GM23338 (cell line): ENCODE measurements around the gene PGAP3. TPM values are rescaled to one million over a fixed set of nuclear protein-coding genes. Genes with fewer than 3 reads are reported as not detected.

Experiments used
- ATAC-seq: fragments of 200-7000 bp; cut with Tn5 transposase; 3 replicates; pipeline ENCODE4 v1.9.1; 2020
- DNase-seq: peaks from one replicate; pipeline ENCODE4 v3.0.0-alpha.2; 2015; ENCODE audit warnings: low spot score
- H2AFZ ChIP-seq: fragments of 200-600 bp; sonication (generic); 2 replicates; pipeline ENCODE4 v1.8.0; 2016; ENCODE audit warnings: antibody characterized with exemption, mild to moderate bottlenecking, moderate library complexity
- H3F3A ChIP-seq: fragments of 200-600 bp; sonication (generic); replicated peaks from 2 replicates; pipeline ENCODE4 v1.8.0; 2017; ENCODE audit warnings: antibody characterized with exemption, mixed run types, low read depth
- H3K27ac ChIP-seq: fragments of 200-600 bp; sonication (generic); 2 replicates; pipeline ENCODE4 v1.6.1; 2016; ENCODE audit warnings: low read depth
- H3K27me3 ChIP-seq: fragments of 200-600 bp; sonication (generic); 2 replicates; pipeline ENCODE4 v1.8.0; 2016; ENCODE audit warnings: mild to moderate bottlenecking, mixed run types, moderate library complexity; ENCODE audit not compliant: insufficient read depth
- H3K36me3 ChIP-seq: fragments of 200-600 bp; sonication (generic); 2 replicates; pipeline ENCODE4 v1.8.0; 2016; ENCODE audit warnings: mild to moderate bottlenecking; ENCODE audit not compliant: insufficient read depth
- H3K4me1 ChIP-seq: fragments of 200-600 bp; sonication (generic); 2 replicates; pipeline ENCODE4 v1.8.0; 2016; ENCODE audit warnings: mild to moderate bottlenecking, moderate library complexity; ENCODE audit not compliant: insufficient read depth
- H3K4me2 ChIP-seq: fragments of 200-600 bp; sonication (generic); 2 replicates; pipeline ENCODE4 v1.7.1; 2017; ENCODE audit warnings: mixed run types
- H3K4me3 ChIP-seq: fragments of 200-600 bp; sonication (generic); 2 replicates; pipeline ENCODE4 v1.6.1; 2016; ENCODE audit warnings: mixed run types
- H3K79me2 ChIP-seq: fragments of 200-600 bp; sonication (generic); replicated peaks from 2 replicates; pipeline ENCODE4 v1.8.0; 2017; ENCODE audit warnings: mild to moderate bottlenecking; ENCODE audit not compliant: insufficient read depth
- H3K9me2 ChIP-seq: fragments of 200-600 bp; sonication (generic); 2 replicates; pipeline ENCODE4 v1.8.0; 2017; ENCODE audit not compliant: insufficient read depth
- H4K20me1 ChIP-seq: fragments of 200-600 bp; sonication (generic); replicated peaks from 2 replicates; pipeline ENCODE4 v1.8.0; 2017; ENCODE audit warnings: mild to moderate bottlenecking; ENCODE audit not compliant: insufficient read depth
- H3K27ac Mint-ChIP-seq: 2 replicates; pipeline ENCODE4 v1.8.0; 2020; ENCODE audit warnings: inconsistent platforms, mild to moderate bottlenecking, moderate library complexity, mixed read lengths
- H3K27me3 Mint-ChIP-seq: 3 replicates; pipeline ENCODE4 v1.8.0; 2022; ENCODE audit warnings: low read depth, mild to moderate bottlenecking, moderate library complexity, mixed read lengths, inconsistent platforms; ENCODE audit not compliant: insufficient read depth, poor library complexity
- H3K36me3 Mint-ChIP-seq: 3 replicates; pipeline ENCODE4 v1.8.0; 2021; ENCODE audit warnings: low read depth, mild to moderate bottlenecking, inconsistent platforms, moderate library complexity, mixed read lengths
- H3K4me1 Mint-ChIP-seq: 3 replicates; pipeline ENCODE4 v1.8.0; 2020; ENCODE audit warnings: mild to moderate bottlenecking, inconsistent platforms, mixed read lengths
- H3K4me3 Mint-ChIP-seq: 3 replicates; pipeline ENCODE4 v1.8.0; 2021; ENCODE audit warnings: moderate library complexity, mild to moderate bottlenecking, inconsistent platforms, mixed read lengths
- H3K9me3 Mint-ChIP-seq: 3 replicates; pipeline ENCODE4 v1.8.0; 2020; ENCODE audit warnings: moderate library complexity, mild to moderate bottlenecking, inconsistent platforms, mixed read lengths
- CREB1 ChIP-seq: fragments of 250-450 bp; sonication (Bioruptor Pico); IDR thresholded peaks from 2 replicates; pipeline ENCODE4 v1.5.0; 2020; ENCODE audit warnings: low read depth, mild to moderate bottlenecking, moderate library complexity
- EZH2 ChIP-seq: fragments of 200-600 bp; sonication (generic); IDR thresholded peaks from one replicate; pipeline ENCODE4 v1.8.0; 2017; ENCODE audit warnings: antibody characterized with exemption, mild to moderate bottlenecking, low read depth; ENCODE audit not compliant: unreplicated experiment
- JUNB ChIP-seq: IDR thresholded peaks from one replicate; pipeline ENCODE4 v1.6.1; 2016; ENCODE audit warnings: antibody characterized with exemption; ENCODE audit not compliant: unreplicated experiment
- NANOG ChIP-seq: IDR thresholded peaks from 2 replicates; pipeline ENCODE4 v1.6.1; 2016; ENCODE audit warnings: antibody characterized with exemption, borderline replicate concordance
- POLR2AphosphoS5 ChIP-seq: IDR thresholded peaks from 2 replicates; pipeline ENCODE4 v1.6.1; 2016; ENCODE audit warnings: antibody characterized with exemption, low read depth
- STAT1 ChIP-seq: IDR thresholded peaks from one replicate; pipeline ENCODE4 v1.6.1; 2016; ENCODE audit warnings: antibody characterized with exemption; ENCODE audit not compliant: unreplicated experiment
- ZNF114 ChIP-seq: fragments of 250-450 bp; sonication (Bioruptor Pico); IDR thresholded peaks from 2 replicates; pipeline ENCODE4 v1.5.0; 2020; ENCODE audit warnings: mild to moderate bottlenecking, moderate library complexity
- polyA plus RNA-seq: library from polyadenylated mRNA; unstranded; fragments of >200 nt; fragmentation: Nextera tagmentation; extraction: Ambion mirVana; gene quantifications from 2 replicates; pipeline ENCODE4 v1.2.1, GENCODE V29; 2016
- total RNA-seq: library from RNA; depleted of rRNA; stranded (reverse); fragments of >200 nt; shearing (Covaris generic); gene quantifications from 2 replicates; pipeline ENCODE4 v1.2.3, GENCODE V29; 2014
- TF ChIP-seq, protein P1 (sequence below): IDR thresholded peaks from one replicate; pipeline ENCODE4 v1.6.1; 2018; ENCODE audit warnings: antibody characterized with exemption; ENCODE audit not compliant: unreplicated experiment
- TF ChIP-seq, protein P2 (sequence below), 2 experiments: fragments of 200-600 bp in 1 of 2; sonication (generic) in 1 of 2; conservative IDR thresholded peaks; 2 replicates each; pipeline versions ENCODE4 v1.5.1 to v1.6.1; 2016 to 2017; ENCODE audit warnings: antibody characterized with exemption in 2 of 2, low read depth in 2 of 2, mild to moderate bottlenecking in 2 of 2, moderate library complexity in 1 of 2
- TF ChIP-seq, protein P3 (sequence below): IDR thresholded peaks from 2 replicates; pipeline ENCODE4 v1.6.1; 2016; ENCODE audit warnings: antibody characterized with exemption

Gene PGAP3
- total and polyA plus RNA-seq, 2 experiments from 2014 or later: 7.0 to 10.7 TPM

DNA sequence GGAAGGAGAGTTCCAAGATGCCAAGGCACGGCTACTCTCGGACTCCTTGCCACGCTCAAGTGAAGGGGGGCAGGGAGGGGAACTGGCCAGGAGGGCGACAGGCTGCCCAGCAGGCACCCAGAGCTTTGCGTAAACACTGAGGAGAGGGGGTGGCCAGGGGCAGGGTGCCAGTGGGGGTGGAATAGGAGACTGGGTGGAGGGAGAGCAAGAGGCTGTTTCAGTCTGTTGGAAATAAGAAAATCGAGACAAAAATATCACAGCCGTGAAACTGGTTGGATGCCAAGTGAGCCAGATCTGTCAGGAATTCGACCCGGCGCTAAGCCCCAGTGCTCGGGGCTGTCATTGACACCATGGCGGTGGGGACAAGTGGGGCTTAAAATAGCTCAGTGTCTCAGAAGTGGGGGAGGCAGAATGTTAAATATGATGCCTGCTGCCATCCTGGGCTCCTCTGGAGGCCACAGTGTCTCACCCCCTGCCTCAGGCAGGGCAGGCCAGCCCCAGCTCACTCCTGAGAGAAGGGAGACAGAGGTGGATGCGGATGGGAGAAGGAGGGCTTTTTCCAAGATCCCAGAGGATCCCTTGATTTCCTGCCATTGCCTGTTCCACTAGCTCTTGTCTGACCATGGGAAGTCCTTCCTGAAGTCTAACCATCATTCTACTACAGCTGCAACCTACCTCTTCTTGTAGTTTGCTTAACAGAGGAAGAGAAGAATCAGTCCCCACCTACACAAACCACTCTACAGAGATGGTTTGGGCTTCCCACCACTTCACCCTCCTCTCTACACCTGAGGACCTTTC is 10.1 kb downstream of the PGAP3 start (continued):
- TF ChIP-seq, protein P1, sequence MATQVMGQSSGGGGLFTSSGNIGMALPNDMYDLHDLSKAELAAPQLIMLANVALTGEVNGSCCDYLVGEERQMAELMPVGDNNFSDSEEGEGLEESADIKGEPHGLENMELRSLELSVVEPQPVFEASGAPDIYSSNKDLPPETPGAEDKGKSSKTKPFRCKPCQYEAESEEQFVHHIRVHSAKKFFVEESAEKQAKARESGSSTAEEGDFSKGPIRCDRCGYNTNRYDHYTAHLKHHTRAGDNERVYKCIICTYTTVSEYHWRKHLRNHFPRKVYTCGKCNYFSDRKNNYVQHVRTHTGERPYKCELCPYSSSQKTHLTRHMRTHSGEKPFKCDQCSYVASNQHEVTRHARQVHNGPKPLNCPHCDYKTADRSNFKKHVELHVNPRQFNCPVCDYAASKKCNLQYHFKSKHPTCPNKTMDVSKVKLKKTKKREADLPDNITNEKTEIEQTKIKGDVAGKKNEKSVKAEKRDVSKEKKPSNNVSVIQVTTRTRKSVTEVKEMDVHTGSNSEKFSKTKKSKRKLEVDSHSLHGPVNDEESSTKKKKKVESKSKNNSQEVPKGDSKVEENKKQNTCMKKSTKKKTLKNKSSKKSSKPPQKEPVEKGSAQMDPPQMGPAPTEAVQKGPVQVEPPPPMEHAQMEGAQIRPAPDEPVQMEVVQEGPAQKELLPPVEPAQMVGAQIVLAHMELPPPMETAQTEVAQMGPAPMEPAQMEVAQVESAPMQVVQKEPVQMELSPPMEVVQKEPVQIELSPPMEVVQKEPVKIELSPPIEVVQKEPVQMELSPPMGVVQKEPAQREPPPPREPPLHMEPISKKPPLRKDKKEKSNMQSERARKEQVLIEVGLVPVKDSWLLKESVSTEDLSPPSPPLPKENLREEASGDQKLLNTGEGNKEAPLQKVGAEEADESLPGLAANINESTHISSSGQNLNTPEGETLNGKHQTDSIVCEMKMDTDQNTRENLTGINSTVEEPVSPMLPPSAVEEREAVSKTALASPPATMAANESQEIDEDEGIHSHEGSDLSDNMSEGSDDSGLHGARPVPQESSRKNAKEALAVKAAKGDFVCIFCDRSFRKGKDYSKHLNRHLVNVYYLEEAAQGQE: no peak
- TF ChIP-seq ZNF114 (no peak), STAT1 (no peak), POLR2AphosphoS5 (no peak)
- TF ChIP-seq, protein P2, sequence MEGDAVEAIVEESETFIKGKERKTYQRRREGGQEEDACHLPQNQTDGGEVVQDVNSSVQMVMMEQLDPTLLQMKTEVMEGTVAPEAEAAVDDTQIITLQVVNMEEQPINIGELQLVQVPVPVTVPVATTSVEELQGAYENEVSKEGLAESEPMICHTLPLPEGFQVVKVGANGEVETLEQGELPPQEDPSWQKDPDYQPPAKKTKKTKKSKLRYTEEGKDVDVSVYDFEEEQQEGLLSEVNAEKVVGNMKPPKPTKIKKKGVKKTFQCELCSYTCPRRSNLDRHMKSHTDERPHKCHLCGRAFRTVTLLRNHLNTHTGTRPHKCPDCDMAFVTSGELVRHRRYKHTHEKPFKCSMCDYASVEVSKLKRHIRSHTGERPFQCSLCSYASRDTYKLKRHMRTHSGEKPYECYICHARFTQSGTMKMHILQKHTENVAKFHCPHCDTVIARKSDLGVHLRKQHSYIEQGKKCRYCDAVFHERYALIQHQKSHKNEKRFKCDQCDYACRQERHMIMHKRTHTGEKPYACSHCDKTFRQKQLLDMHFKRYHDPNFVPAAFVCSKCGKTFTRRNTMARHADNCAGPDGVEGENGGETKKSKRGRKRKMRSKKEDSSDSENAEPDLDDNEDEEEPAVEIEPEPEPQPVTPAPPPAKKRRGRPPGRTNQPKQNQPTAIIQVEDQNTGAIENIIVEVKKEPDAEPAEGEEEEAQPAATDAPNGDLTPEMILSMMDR (conservative IDR thresholded peaks at IDR 0.05; ENCODE audit: low read depth in 2 of 2): no peak
- TF ChIP-seq, protein P3, sequence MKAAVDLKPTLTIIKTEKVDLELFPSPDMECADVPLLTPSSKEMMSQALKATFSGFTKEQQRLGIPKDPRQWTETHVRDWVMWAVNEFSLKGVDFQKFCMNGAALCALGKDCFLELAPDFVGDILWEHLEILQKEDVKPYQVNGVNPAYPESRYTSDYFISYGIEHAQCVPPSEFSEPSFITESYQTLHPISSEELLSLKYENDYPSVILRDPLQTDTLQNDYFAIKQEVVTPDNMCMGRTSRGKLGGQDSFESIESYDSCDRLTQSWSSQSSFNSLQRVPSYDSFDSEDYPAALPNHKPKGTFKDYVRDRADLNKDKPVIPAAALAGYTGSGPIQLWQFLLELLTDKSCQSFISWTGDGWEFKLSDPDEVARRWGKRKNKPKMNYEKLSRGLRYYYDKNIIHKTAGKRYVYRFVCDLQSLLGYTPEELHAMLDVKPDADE: no peak

DNA sequence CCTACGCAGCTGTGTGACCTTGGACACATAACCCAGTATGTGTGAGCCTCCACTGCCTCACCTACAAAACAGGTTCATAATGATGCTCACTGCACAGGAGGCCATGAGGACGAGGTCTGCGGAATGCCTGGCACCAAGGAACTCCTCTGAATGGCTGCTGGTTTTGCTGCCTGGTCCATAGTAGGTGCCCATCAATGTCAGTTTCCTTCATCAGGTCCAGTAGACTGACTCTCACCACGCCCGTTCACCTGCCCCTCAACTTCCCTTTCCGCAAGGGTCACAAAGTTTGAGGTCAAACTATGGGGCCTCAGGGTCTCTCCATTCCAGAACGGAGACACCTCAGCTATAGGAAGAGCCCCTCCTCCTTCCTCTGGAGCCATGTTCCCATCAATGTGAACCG is 10.8 kb downstream of the PGAP3 start:
- DNase-seq: no peak
- H3K4me3 Mint-ChIP-seq: no peak overlapping the region
- H3K9me3 Mint-ChIP-seq: no peaks in the 10 kb centered on the region
- H3K79me2 ChIP-seq: no peaks in the 10 kb centered on the region
- peaks cover 27% of the 10 kb centered on the region for H3K27me3 Mint-ChIP-seq
- H3K9me2 ChIP-seq: no peaks in the 10 kb centered on the region
- H3K4me1 Mint-ChIP-seq: peaks cover 26% of the 10 kb centered on the region
- H3K36me3 ChIP-seq: no peaks in the 10 kb centered on the region
- no peaks in the 10 kb centered on the region for H4K20me1 ChIP-seq
- no peak overlapping the region for H3K4me3 ChIP-seq
- no peak for ATAC-seq
- H3K27ac Mint-ChIP-seq: no peak overlapping the region
- no peaks in the 10 kb centered on the region for H3F3A ChIP-seq
- peaks cover 16% of the 10 kb centered on the region for H3K36me3 Mint-ChIP-seq
- H2AFZ ChIP-seq: no peak overlapping the region
- 0 out of 2 replicates have a peak, but pooled peaks cover 5% of the 10 kb centered on the region for H3K4me1 ChIP-seq
- no peaks in the 10 kb centered on the region for H3K27me3 ChIP-seq
- H3K27ac ChIP-seq: no peak overlapping the region
- H3K4me2 ChIP-seq: no peak overlapping the region
- TF ChIP-seq, protein P3: no peak
- TF ChIP-seq JUNB (no peak), NANOG (no peak), POLR2AphosphoS5 (no peak), EZH2 (no peak), ZNF114 (no peak), CREB1 (no peak)
- TF ChIP-seq, protein P1: no peak
